Osteocyte (in vitro differentiated cells): ENCODE data around the gene PPIL6. TPM values are rescaled to one million over a fixed set of nuclear protein-coding genes. Genes with fewer than 3 reads are reported as not detected.

Experiments used
- DNase-seq: peaks from one replicate; pipeline ENCODE4 v3.0.0; 2021; ENCODE audit warnings: mixed read lengths; ENCODE audit not compliant: unreplicated experiment; ENCODE audit errors: extremely low spot score
- H3K27ac Mint-ChIP-seq: one replicate; pipeline ENCODE4 v1.8.0; 2021; ENCODE audit warnings: mild to moderate bottlenecking, mixed read lengths; ENCODE audit not compliant: unreplicated experiment
- H3K27me3 Mint-ChIP-seq: one replicate; pipeline ENCODE4 v1.8.0; 2021; ENCODE audit warnings: mixed read lengths; ENCODE audit not compliant: unreplicated experiment
- H3K36me3 Mint-ChIP-seq: one replicate; pipeline ENCODE4 v1.8.0; 2021; ENCODE audit warnings: mixed read lengths; ENCODE audit not compliant: unreplicated experiment
- H3K4me1 Mint-ChIP-seq: one replicate; pipeline ENCODE4 v1.8.0; 2021; ENCODE audit warnings: mixed read lengths; ENCODE audit not compliant: unreplicated experiment
- H3K4me3 Mint-ChIP-seq: one replicate; pipeline ENCODE4 v1.8.0; 2021; ENCODE audit warnings: mild to moderate bottlenecking, moderate library complexity, mixed read lengths; ENCODE audit not compliant: unreplicated experiment
- H3K9me3 Mint-ChIP-seq: one replicate; pipeline ENCODE4 v1.8.0; 2021; ENCODE audit warnings: mixed read lengths; ENCODE audit not compliant: unreplicated experiment
- total RNA-seq: library from RNA; stranded (reverse); gene quantifications from 2 replicates; pipeline ENCODE4 v1.2.1, GENCODE V29; 2021
- TF ChIP-seq, protein P1 (sequence below): fragments of 200-600 bp; sonication (generic); IDR thresholded peaks from 2 replicates; pipeline ENCODE4 v1.5.0; 2021; ENCODE audit warnings: antibody characterized with exemption, mild to moderate bottlenecking, moderate library complexity

PPIL6 gene
- total RNA-seq, 1 donor from 2014 or later = 1.9 TPM

DNA sequence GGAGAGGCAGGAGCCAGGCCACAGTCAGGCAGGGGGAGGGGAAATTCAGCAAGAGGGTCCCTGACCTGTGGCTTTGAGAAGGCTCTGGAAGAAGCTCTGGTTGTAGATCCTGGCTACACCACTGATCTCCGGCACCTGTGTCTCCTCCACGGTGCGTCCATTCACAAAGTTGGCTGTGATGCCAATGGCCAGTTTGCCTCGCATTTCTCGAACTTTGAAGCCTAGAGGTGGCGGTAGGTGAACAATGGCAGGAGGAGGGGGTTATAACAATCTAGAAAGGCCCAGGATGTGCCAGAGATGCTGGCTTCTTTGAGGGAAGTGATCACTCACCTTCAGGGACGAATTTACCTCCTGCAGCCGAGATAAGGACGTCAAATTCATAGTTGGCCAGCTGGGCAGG lies 11.8 kb upstream of the PPIL6 start:
- TF ChIP-seq, protein P1, sequence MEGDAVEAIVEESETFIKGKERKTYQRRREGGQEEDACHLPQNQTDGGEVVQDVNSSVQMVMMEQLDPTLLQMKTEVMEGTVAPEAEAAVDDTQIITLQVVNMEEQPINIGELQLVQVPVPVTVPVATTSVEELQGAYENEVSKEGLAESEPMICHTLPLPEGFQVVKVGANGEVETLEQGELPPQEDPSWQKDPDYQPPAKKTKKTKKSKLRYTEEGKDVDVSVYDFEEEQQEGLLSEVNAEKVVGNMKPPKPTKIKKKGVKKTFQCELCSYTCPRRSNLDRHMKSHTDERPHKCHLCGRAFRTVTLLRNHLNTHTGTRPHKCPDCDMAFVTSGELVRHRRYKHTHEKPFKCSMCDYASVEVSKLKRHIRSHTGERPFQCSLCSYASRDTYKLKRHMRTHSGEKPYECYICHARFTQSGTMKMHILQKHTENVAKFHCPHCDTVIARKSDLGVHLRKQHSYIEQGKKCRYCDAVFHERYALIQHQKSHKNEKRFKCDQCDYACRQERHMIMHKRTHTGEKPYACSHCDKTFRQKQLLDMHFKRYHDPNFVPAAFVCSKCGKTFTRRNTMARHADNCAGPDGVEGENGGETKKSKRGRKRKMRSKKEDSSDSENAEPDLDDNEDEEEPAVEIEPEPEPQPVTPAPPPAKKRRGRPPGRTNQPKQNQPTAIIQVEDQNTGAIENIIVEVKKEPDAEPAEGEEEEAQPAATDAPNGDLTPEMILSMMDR = no peak
- H3K27ac Mint-ChIP-seq = no peak overlapping the region

DNA sequence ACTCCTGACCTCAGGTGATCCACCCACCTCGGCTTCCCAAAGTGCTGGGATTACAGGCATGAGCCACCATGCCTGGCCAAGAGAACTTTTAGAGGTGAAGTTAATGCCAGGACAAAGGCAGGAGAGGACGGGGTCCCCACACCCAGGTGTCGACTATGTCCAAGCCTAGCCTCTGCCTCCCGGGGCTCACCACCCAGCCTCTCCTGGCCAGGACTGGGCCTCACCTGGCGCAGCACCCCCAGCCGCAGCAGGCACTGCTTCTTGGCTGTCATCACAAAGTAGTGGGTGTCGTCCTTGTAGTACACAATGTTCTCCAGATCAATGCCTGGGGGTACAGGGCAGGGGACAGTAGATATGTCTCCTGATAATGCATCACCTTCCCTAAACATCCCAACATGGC lies 10.9 kb upstream of the PPIL6 start:
- peak; percentile 51 for DNase-seq
- no peaks in the 10 kb centered on the region for H3K9me3 Mint-ChIP-seq
- H3K27me3 Mint-ChIP-seq = no peaks in the 10 kb centered on the region
- H3K4me1 Mint-ChIP-seq = peaks cover 14% of the 10 kb centered on the region
- H3K4me3 Mint-ChIP-seq = no peak overlapping the region
- peaks cover 4% of the 10 kb centered on the region for H3K36me3 Mint-ChIP-seq
- TF ChIP-seq, protein P1 = no peak
- H3K27ac Mint-ChIP-seq = no peak overlapping the region

More for the DNA sequence above, 11.8 kb upstream of the PPIL6 start:
- no peak overlapping the region for H3K4me3 Mint-ChIP-seq
- H3K27me3 Mint-ChIP-seq = no peaks in the 10 kb centered on the region
- no peaks in the 10 kb centered on the region for H3K9me3 Mint-ChIP-seq
- no peaks in the 10 kb centered on the region for H3K36me3 Mint-ChIP-seq
- H3K4me1 Mint-ChIP-seq = peaks cover 20% of the 10 kb centered on the region
- no peak for DNase-seq

DNA sequence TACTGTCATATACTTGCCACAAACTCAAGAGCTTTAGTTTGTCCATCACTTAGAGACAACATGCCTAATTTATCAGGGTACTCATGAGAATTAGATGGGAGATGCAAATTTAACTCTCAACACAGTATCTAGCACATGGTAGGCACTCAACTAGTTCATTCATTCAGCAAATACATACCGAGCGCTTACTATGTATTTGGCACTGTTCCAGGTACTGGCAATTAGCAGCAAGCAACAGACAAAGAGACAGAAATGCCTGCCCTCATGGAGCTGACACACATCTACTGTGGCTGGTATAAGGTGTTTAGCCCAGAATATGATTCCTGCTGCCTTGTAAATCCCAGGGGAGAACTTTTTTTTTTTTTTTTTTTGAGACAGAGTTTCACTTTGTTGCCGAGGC lies 10.4 kb upstream of the PPIL6 start:
- Mint-ChIP-seq H3K36me3 (peaks cover 7% of the 10 kb centered on the region), H3K27ac (no peak overlapping the region), H3K4me1 (peaks cover 11% of the 10 kb centered on the region), H3K4me3 (no peak overlapping the region), H3K27me3 (no peaks in the 10 kb centered on the region), H3K9me3 (no peaks in the 10 kb centered on the region)
- TF ChIP-seq, protein P1 = no peak
- DNase-seq = peak; percentile 19

DNA sequence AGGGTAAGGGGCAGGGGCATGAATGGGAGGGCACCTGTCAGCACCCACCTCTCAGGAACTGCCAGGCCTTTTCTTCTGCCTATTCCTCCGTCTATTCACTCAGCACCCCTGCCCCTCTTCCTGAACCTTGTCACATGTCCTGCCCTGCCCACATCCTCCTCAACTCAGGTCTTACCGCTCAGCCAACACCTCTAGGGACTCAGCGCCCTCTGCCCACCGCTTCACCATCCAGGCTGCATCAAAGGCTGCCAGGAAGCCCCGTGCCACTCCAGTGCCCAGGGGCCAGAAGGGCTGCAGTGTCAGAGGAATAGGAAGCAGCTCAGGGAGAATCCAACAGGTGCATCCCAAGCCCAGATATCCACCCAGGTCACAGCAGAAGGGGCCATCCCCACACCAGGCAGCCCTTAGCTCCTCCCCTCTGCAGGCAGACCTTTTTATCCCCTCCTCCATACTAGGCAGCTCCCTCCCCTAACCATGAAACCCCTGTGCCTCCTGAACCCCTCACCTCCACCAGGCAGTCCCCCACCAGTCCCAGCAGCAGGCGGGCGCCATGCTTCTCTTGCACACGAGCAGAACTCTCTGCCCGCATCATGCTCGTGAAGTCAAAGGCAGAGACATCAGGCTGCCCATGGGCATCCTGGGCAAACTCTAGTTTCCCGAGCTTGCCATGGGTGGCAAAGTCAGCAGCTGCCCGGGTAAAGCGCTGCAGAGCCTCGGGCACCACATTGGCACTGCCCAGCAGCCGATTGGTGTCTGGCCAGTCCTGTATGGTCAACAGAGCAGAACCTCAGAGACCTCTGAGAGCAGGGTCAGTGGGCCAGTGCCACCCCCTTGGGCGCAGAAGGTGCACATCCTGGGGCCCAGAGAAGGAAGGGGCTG lies 9.6 kb upstream of the PPIL6 start:
- peaks cover 11% of the 10 kb centered on the region for H3K4me1 Mint-ChIP-seq
- no peak overlapping the region for H3K4me3 Mint-ChIP-seq
- H3K9me3 Mint-ChIP-seq = no peaks in the 10 kb centered on the region
- peaks cover 13% of the 10 kb centered on the region for H3K36me3 Mint-ChIP-seq
- TF ChIP-seq, protein P1 = no peak
- no peak for DNase-seq
- no peak overlapping the region for H3K27ac Mint-ChIP-seq
- no peaks in the 10 kb centered on the region for H3K27me3 Mint-ChIP-seq

DNA sequence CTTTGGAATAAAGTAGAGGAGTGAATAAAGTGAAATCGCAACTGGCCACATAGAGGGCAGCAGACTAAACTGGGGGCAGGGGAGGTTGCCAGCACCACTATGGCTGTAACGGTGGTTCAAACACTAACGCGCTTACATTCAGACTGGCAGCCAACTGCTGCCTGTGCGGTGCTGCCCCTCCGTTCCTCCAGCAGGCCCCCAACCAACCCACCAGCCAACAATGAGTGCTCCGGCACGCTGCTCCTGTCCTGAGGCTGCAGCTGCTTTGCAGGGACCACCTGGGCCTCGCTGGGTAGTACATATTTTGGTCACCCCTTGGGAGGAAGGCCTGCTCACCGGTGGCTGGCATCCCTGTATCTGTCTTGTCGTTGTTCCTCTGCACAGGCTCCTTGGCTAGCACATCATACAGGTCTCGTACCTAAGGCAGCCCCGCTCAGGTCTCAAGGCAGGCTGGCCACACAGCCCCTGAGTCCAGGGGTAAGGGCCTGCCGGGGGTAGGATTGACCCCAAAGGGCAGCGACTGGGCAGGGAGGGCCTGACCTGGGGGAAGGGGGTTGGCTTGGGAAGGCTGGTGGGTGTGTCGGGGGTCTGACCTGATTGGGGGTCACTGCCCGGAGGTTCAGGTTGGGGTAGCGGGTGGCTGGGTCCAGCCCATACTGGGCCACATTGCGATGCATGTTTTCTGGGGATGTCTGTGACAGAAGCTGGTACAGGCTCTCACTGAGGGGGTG lies 8.8 kb upstream of the PPIL6 start:
- H3K27me3 Mint-ChIP-seq = no peaks in the 10 kb centered on the region
- no peak overlapping the region for H3K4me3 Mint-ChIP-seq
- H3K9me3 Mint-ChIP-seq = no peaks in the 10 kb centered on the region
- H3K36me3 Mint-ChIP-seq = peaks cover 13% of the 10 kb centered on the region
- H3K27ac Mint-ChIP-seq = no peak overlapping the region
- TF ChIP-seq, protein P1 = no peak
- peaks cover 6% of the 10 kb centered on the region for H3K4me1 Mint-ChIP-seq
- DNase-seq = no peak
